HEK293 (cell line): ENCODE results near the gene NPC2.
"Not testable (repeated sequence)": the region's sequence is repeated elsewhere in the genome, so short reads cannot be mapped to it uniquely, and the experiment has no call there.

ENCODE experiments used
- CTCF ChIA-PET: fragments of 350-600 bp; formaldehyde crosslinking; extraction: SDS; loops from one replicate; lab custom pipeline; 2021; ENCODE audit warnings: antibody characterized with exemption; lab: Yijun Ruan, JAX
- POLR2A ChIA-PET: fragments of 300-600 bp; formaldehyde crosslinking; extraction: SDS; loops from one replicate; lab custom pipeline; 2020; ENCODE audit warnings: antibody characterized with exemption, inconsistent platforms; lab: Yijun Ruan, JAX
- H3K27ac ChIP-seq: fragments of 200-500 bp; sonication (Bioruptor generic); 2 replicates; pipeline ENCODE4 v1.5.1; 2014; ENCODE audit warnings: low read depth, low read length, control low read depth, inconsistent platforms; ENCODE audit errors: extremely low read depth
- H3K36me3 ChIP-seq, 2 experiments: fragments of 200-500 bp in 1 of 2; sonication (Bioruptor generic) in 1 of 2; 1 replicate in 1 of 2; 2 replicates in 1 of 2; pipeline ENCODE4 v1.5.1; 2014 to 2017; ENCODE audit warnings: inconsistent platforms in 2 of 2, low read length in 2 of 2; ENCODE audit not compliant: control insufficient read depth in 2 of 2, insufficient read depth in 1 of 2
- H3K4me1 ChIP-seq: fragments of 200-500 bp; sonication (Bioruptor generic); 2 replicates; pipeline ENCODE4 v1.5.1; 2014; ENCODE audit warnings: mild to moderate bottlenecking, low read length, inconsistent platforms; ENCODE audit not compliant: control insufficient read depth, insufficient read depth
- H3K4me3 ChIP-seq: 2 replicates; pipeline ENCODE4 v1.5.1; 2011; ENCODE audit warnings: low read depth, mild to moderate bottlenecking, control low read depth, low read length, moderate library complexity
- H3K9me3 ChIP-seq: fragments of 200-500 bp; sonication (Bioruptor generic); 2 replicates; pipeline ENCODE4 v1.5.1; 2014; ENCODE audit warnings: low read depth, low read length, inconsistent platforms; ENCODE audit not compliant: control insufficient read depth, insufficient read depth
- EGR2 ChIP-seq: fragments of 450-650 bp; formaldehyde crosslinking; IDR thresholded peaks from 2 replicates; pipeline ENCODE4 v1.5.1; 2016; ENCODE audit warnings: low read depth, missing biosample characterization, missing genetic modification characterization
- GFI1B ChIP-seq: fragments of 450-650 bp; formaldehyde crosslinking; IDR thresholded peaks from 2 replicates; pipeline ENCODE4 v1.5.1; 2016; ENCODE audit warnings: missing biosample characterization, missing genetic modification characterization
- GLIS1 ChIP-seq: fragments of 450-650 bp; formaldehyde crosslinking; IDR thresholded peaks from 2 replicates; pipeline ENCODE4 v1.5.1; 2016; ENCODE audit warnings: missing biosample characterization, missing genetic modification characterization
- MZF1 ChIP-seq: fragments of 450-650 bp; formaldehyde crosslinking; IDR thresholded peaks from 2 replicates; pipeline ENCODE4 v1.5.1; 2017; ENCODE audit warnings: missing biosample characterization, missing genetic modification characterization, borderline replicate concordance
- SETDB1 ChIP-seq: IDR thresholded peaks from one replicate; pipeline ENCODE4 v1.6.1; 2017; ENCODE audit warnings: mild to moderate bottlenecking, low read length, moderate library complexity, mixed read lengths; ENCODE audit not compliant: insufficient read length
- TRIM28 ChIP-seq: IDR thresholded peaks from 2 replicates; pipeline ENCODE4 v1.6.1; 2011; ENCODE audit warnings: low read length, control low read depth, borderline replicate concordance
- ZBTB1 ChIP-seq: fragments of 450-650 bp; formaldehyde crosslinking; IDR thresholded peaks from 2 replicates; pipeline ENCODE4 v1.5.1; 2016; ENCODE audit warnings: missing biosample characterization, missing genetic modification characterization
- ZNF133 ChIP-seq: fragments of 450-650 bp; formaldehyde crosslinking; IDR thresholded peaks from 2 replicates; pipeline ENCODE4 v1.5.1; 2016; ENCODE audit warnings: missing biosample characterization, missing genetic modification characterization
- ZNF169 ChIP-seq: fragments of 450-650 bp; formaldehyde crosslinking; IDR thresholded peaks from 2 replicates; pipeline ENCODE4 v1.5.1; 2016; ENCODE audit warnings: missing biosample characterization, missing genetic modification characterization
- ZNF221 ChIP-seq: fragments of 450-650 bp; formaldehyde crosslinking; IDR thresholded peaks from 2 replicates; pipeline ENCODE4 v1.5.1; 2017; ENCODE audit warnings: missing biosample characterization, missing genetic modification characterization, borderline replicate concordance
- ZNF239 ChIP-seq: fragments of 450-650 bp; formaldehyde crosslinking; IDR thresholded peaks from 2 replicates; pipeline ENCODE4 v1.5.1; 2016; ENCODE audit warnings: missing biosample characterization, missing genetic modification characterization
- ZNF266 ChIP-seq: fragments of 450-650 bp; formaldehyde crosslinking; IDR thresholded peaks from 2 replicates; pipeline ENCODE4 v1.5.1; 2016; ENCODE audit warnings: missing biosample characterization, missing genetic modification characterization, low read depth
- ZNF292 ChIP-seq: fragments of 450-650 bp; formaldehyde crosslinking; IDR thresholded peaks from 2 replicates; pipeline ENCODE4 v1.5.1; 2016; ENCODE audit warnings: low read depth, missing biosample characterization, missing genetic modification characterization, borderline replicate concordance
- ZNF416 ChIP-seq: fragments of 450-650 bp; formaldehyde crosslinking; IDR thresholded peaks from 2 replicates; pipeline ENCODE4 v1.5.1; 2016; ENCODE audit warnings: missing biosample characterization, missing genetic modification characterization
- ZNF423 ChIP-seq: fragments of 450-650 bp; formaldehyde crosslinking; IDR thresholded peaks from 2 replicates; pipeline ENCODE4 v1.5.1; 2016; ENCODE audit warnings: missing biosample characterization, missing genetic modification characterization
- ZNF624 ChIP-seq: fragments of 450-650 bp; formaldehyde crosslinking; IDR thresholded peaks from 2 replicates; pipeline ENCODE4 v1.5.1; 2017; ENCODE audit warnings: missing biosample characterization, missing genetic modification characterization
- ZNF76 ChIP-seq: fragments of 450-650 bp; formaldehyde crosslinking; IDR thresholded peaks from 2 replicates; pipeline ENCODE4; 2016; ENCODE audit warnings: low read depth, missing biosample characterization, missing genetic modification characterization, borderline replicate concordance
- ZNF843 ChIP-seq: fragments of 450-650 bp; formaldehyde crosslinking; IDR thresholded peaks from 2 replicates; pipeline ENCODE4 v1.5.1; 2016; ENCODE audit warnings: missing biosample characterization, missing genetic modification characterization
- ZSCAN23 ChIP-seq: fragments of 450-650 bp; formaldehyde crosslinking; IDR thresholded peaks from 2 replicates; pipeline ENCODE4 v1.5.1; 2016; ENCODE audit warnings: missing biosample characterization, missing genetic modification characterization
- TF ChIP-seq, protein P1 (sequence below): fragments of 450-650 bp; formaldehyde crosslinking; IDR thresholded peaks from 2 replicates; pipeline ENCODE4 v1.5.1; 2016; ENCODE audit warnings: missing biosample characterization, missing genetic modification characterization, low read depth
- TF ChIP-seq, protein P2 (sequence below): fragments of 450-650 bp; formaldehyde crosslinking; IDR thresholded peaks from 2 replicates; pipeline ENCODE4 v1.5.1; 2017; ENCODE audit warnings: missing biosample characterization, missing genetic modification characterization

Gene NPC2

DNA sequence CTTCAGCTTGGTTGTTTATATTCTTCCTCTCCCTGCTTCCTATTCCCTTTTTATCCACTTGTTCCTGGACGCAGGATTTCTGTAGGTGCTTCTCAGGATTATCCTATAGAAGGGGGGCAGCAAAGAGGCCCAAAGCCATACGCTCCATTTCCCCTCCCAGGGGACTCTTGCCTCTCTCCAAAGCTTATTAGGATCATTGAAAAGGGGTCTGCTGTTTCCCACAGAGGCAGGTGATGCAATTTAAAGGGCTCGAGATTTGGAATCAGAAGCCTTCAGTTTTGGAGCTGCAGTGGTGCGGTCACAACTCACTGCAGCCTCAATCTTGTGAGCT lies 35.6 kb downstream of the NPC2 start (continued):
- TF ChIP-seq ZNF169 (tag by site-specific recombination) = no peak
- TF ChIP-seq ZNF292 (tag by site-specific recombination) = no peak
- no peak for TF ChIP-seq ZNF266 (tag by site-specific recombination)
- no peak for TF ChIP-seq ZNF76
- TF ChIP-seq GFI1B (tag by site-specific recombination) = no peak

DNA sequence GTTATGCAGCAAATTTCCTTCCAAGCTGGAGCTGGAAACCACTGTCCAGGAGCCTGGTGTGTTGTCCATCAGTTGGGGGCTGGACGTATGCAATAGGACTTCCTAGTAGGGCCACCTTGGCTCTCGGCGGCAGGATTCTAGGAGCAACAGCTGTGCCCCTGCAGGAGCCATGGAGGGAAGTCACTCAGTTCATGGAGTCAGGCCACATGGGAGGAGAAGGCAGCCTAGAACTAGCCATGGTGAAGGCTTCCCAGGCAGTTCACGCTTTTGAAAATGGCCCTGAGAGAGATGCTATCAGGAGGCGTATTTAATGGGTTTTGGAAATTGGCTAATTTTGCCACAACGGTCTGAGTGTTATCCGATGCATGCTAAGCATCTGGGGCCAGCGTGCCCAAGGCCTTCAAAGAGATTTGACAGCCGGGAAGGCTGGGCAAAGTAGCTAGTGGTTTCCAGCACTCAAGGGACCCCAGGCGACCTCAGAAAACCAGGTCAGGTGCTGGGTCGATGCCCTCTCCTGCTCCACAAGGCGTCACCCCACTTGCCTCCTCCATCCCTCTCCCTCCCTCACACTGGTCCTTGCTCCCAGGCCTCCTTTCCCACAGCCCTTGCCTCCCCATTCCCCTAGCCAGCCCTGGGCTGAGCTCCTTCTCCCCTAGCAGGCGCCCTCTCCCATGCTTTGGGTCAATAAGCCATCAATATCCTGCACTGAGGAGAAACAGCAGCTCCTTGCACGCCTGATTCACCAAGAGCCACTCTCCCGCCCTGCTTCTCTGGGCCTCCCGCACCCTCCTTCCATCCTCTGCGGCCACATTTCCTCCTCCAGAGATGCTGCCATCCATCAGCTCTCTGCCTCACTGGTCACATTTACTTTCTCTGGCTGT lies 36.2 kb downstream of the NPC2 start:
- CTCF ChIA-PET = interaction anchor here (0.6 kb wide), 1 partner anchor 8 kb away, joined by 3 read pairs; no protein-coding TSS in a partner anchor
- Histone ChIP-seq H3K27ac (no peak overlapping the region), H3K36me3 (no peaks in the 10 kb centered on the region), H3K9me3 (no peaks in the 10 kb centered on the region), H3K4me3 (no peak overlapping the region), H3K4me1 (no peaks in the 10 kb centered on the region)
- POLR2A ChIA-PET = interaction anchor here (1.1 kb wide), 1 partner anchor 37 kb away, joined by 4 read pairs; the partner anchor contains the start of gene ISCA2
- TF ChIP-seq ZNF423 (tag by site-specific recombination) (no peak), ZNF239 (tag by site-specific recombination) (no peak), ZBTB1 (tag by site-specific recombination) (no peak), ZNF843 (tag by site-specific recombination) (no peak), ZNF221 (tag by site-specific recombination) (no peak), ZNF266 (tag by site-specific recombination) (no peak), ZNF416 (tag by site-specific recombination) (no peak), ZNF133 (no peak), EGR2 (no peak), ZSCAN23 (no peak)
- TF ChIP-seq, protein P1, sequence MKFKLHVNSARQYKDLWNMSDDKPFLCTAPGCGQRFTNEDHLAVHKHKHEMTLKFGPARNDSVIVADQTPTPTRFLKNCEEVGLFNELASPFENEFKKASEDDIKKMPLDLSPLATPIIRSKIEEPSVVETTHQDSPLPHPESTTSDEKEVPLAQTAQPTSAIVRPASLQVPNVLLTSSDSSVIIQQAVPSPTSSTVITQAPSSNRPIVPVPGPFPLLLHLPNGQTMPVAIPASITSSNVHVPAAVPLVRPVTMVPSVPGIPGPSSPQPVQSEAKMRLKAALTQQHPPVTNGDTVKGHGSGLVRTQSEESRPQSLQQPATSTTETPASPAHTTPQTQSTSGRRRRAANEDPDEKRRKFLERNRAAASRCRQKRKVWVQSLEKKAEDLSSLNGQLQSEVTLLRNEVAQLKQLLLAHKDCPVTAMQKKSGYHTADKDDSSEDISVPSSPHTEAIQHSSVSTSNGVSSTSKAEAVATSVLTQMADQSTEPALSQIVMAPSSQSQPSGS (tag by site-specific recombination) = no peak

DNA sequence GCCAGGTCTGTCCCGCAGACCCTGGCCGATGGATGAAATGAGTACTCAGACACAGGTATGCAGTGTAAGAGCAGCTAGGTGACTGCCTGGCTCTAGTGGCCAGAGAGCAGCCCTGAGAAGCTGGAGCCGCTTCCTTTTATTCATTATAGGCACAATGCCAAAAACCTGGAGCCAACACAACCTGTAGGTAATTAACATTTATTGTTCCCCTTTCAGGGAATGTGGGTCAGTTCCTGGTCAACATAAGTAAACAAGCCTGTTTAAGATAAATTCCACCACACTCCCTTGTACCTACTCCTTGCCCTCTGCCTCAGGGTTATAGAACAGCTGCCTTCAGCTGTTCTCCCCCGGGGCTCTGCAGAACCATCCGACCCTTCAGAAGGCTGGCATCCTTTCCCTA lies 38.7 kb downstream of the NPC2 start:
- CTCF ChIA-PET = interaction anchor here (0.9 kb wide), 1 partner anchor 9 kb away, joined by 3 read pairs; no protein-coding TSS in a partner anchor
- not testable (repeated sequence) for H3K9me3 ChIP-seq

DNA sequence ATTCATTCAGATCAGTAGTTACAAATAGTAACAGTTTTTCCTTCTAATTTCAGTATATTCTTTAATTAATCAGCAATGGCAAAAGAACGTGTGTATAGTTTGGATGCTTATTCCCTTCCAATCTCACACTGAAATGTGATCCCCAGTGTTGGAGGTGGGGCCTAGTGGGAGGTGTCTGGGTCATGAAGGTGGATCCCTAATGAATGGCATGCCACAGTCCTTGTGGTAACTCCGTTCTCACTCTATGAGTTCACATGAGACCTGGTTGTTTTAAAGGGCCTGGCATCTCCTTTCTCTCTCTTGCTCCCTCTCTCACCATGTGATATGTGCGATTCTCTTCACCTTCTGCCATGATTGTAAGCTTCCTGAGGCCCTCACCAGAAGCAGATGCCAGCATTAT lies 48.2 kb downstream of the NPC2 start:
- Histone ChIP-seq H3K9me3 (no peaks in the 10 kb centered on the region), H3K36me3 (no peaks in the 10 kb centered on the region), H3K4me1 (no peaks in the 10 kb centered on the region), H3K27ac (no peak overlapping the region), H3K4me3 (no peak overlapping the region)
- ChIA-PET CTCF (no interaction called here), POLR2A (no interaction called here)
- TF ChIP-seq ZNF624 (tag by site-specific recombination) = no peak
- peak; percentile 18; the same call in 1 of the 2 replicates for TF ChIP-seq MZF1 (tag by site-specific recombination)
- peak; percentile 36 for TF ChIP-seq GLIS1 (tag by site-specific recombination)

More for the DNA sequence above, 38.7 kb downstream of the NPC2 start:
- H3K36me3 ChIP-seq, POLR2A ChIA-PET, H3K4me3 ChIP-seq, H3K27ac ChIP-seq, H3K4me1 ChIP-seq: not testable (repeated sequence)
- TF ChIP-seq, protein P2, sequence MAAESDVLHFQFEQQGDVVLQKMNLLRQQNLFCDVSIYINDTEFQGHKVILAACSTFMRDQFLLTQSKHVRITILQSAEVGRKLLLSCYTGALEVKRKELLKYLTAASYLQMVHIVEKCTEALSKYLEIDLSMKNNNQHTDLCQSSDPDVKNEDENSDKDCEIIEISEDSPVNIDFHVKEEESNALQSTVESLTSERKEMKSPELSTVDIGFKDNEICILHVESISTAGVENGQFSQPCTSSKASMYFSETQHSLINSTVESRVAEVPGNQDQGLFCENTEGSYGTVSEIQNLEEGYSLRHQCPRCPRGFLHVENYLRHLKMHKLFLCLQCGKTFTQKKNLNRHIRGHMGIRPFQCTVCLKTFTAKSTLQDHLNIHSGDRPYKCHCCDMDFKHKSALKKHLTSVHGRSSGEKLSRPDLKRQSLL = peak; percentile 67; the same call in 1 of the 2 replicates
- TF ChIP-seq TRIM28 (peak; percentile 33; the same call in 1 of the 2 replicates), SETDB1 (peak; percentile 51)
